ENCODE measurements around the gene ASCC1.
A peak's percentile ranks its signal among the peaks of the same experiment; 100 is the strongest.
"Not testable (repeated sequence)": the region's sequence is repeated elsewhere in the genome, so short reads cannot be mapped to it uniquely, and the experiment has no call there.

Gene ASCC1

GRCh38 chr10:72249176-72249862 is 33.2 kb upstream of the ASCC1 start:
- not testable (repeated sequence) for DNase-seq (ENCODE audit: low read depth in 2 of 2)

- DNase-seq (ENCODE audit: low read depth in 2 of 2), result peak in 1 of 2 donors; percentile 55
Measured at GRCh38 chr10:72248468-72249151, 32.5 kb upstream of the ASCC1 start.

- no peak for DNase-seq (ENCODE audit: low read depth in 2 of 2)
Measured at GRCh38 chr10:72245949-72246525, 30.0 kb upstream of the ASCC1 start.

GRCh38 chr10:72244573-72245038 is 28.5 kb upstream of the ASCC1 start:
- DNase-seq (ENCODE audit: low read depth in 2 of 2), result no peak

- DNase-seq (ENCODE audit: low read depth in 2 of 2), result no peak
Measured at GRCh38 chr10:72243822-72244437, 27.9 kb upstream of the ASCC1 start.

GRCh38 chr10:72242675-72243074 is 26.6 kb upstream of the ASCC1 start:
- DNase-seq (ENCODE audit: low read depth in 2 of 2), result no peak

GRCh38 chr10:72241691-72242252 is 25.7 kb upstream of the ASCC1 start:
- no peak for DNase-seq (ENCODE audit: low read depth in 2 of 2)

- no peak for DNase-seq (ENCODE audit: low read depth in 2 of 2)
Measured at GRCh38 chr10:72240371-72240770, 24.3 kb upstream of the ASCC1 start.

- no peak for DNase-seq (ENCODE audit: low read depth in 2 of 2)
Measured at GRCh38 chr10:72239409-72239808, 23.3 kb upstream of the ASCC1 start.

GRCh38 chr10:72238392-72239175 is 22.5 kb upstream of the ASCC1 start:
- no peak for DNase-seq (ENCODE audit: low read depth in 2 of 2)

GRCh38 chr10:72235544-72236279 is 19.6 kb upstream of the ASCC1 start:
- DNase-seq (ENCODE audit: low read depth in 2 of 2), result no peak

- DNase-seq (ENCODE audit: low read depth in 2 of 2), result no peak
Measured at GRCh38 chr10:72234560-72235095, 18.6 kb upstream of the ASCC1 start.

GRCh38 chr10:72233621-72234020 is 17.5 kb upstream of the ASCC1 start:
- DNase-seq (ENCODE audit: low read depth in 2 of 2), result no peak

- no peak for DNase-seq (ENCODE audit: low read depth in 2 of 2)
Measured at GRCh38 chr10:72229261-72230251, 13.5 kb upstream of the ASCC1 start.

GRCh38 chr10:72228318-72228751 is 12.3 kb upstream of the ASCC1 start:
- no peak for DNase-seq (ENCODE audit: low read depth in 2 of 2)

- no peak for DNase-seq (ENCODE audit: low read depth in 2 of 2)
Measured at GRCh38 chr10:72227826-72228225, 11.8 kb upstream of the ASCC1 start.

GRCh38 chr10:72226418-72227027 is 10.4 kb upstream of the ASCC1 start:
- DNase-seq (ENCODE audit: low read depth in 2 of 2), result no peak

GRCh38 chr10:72224191-72224590 is 8.1 kb upstream of the ASCC1 start:
- DNase-seq (ENCODE audit: low read depth in 2 of 2), result not testable (repeated sequence)

GRCh38 chr10:72223743-72224101 is 7.6 kb upstream of the ASCC1 start:
- DNase-seq (ENCODE audit: low read depth in 2 of 2), result no peak
